Measurements from ENCODE around the gene THSD7A. TPM values are rescaled to one million over a fixed set of nuclear protein-coding genes. Genes with fewer than 3 reads are reported as not detected.

THSD7A gene
- total and polyA plus RNA-seq, 2 of the 4 experiments (the other 2 are of a cell fraction), result 0.02 to 0.18 TPM

GRCh38 chr7:11410656-11411644 lies 421.0 kb downstream of the THSD7A start:
- H3K9me1 ChIP-seq (ENCODE audit: insufficient read depth, low read length), result no peaks in the 10 kb centered on the region
- ChIA-PET POLR2A (ENCODE audit: unreplicated experiment) (no interaction called here), CTCF (no interaction called here)
- no peak overlapping the region for H3K23ac ChIP-seq (ENCODE audit: low read depth, low read length)
- dilution Hi-C loops (cut with HindIII; ENCODE audit: low sequenced_read_pairs, unreplicated experiment), result no loop called here
- in situ Hi-C loops (cut with MboI; ENCODE audit: low sequenced_read_pairs), result no loop called here
- no peak overlapping the region for H2BK120ac ChIP-seq (ENCODE audit: low read depth, low read length)
- H4K5ac ChIP-seq (ENCODE audit: low read depth, low read length), result no peak overlapping the region
- H3K4me1 ChIP-seq (ENCODE audit: control insufficient read depth, insufficient read depth, low read length), result no peaks in the 10 kb centered on the region
- intact Hi-C loops (cut with micrococcal nuclease), result no loop called here
- H3K27ac ChIP-seq (ENCODE audit: insufficient read depth, low read length), result no peak overlapping the region
- no peak overlapping the region for H2AK5ac ChIP-seq (ENCODE audit: low read depth, low read length)
- no peak overlapping the region for H4K91ac ChIP-seq (ENCODE audit: insufficient read depth, low read depth, low read length)
- H2AFZ ChIP-seq (replicated peaks; ENCODE audit: low read length, poor library complexity), result no peak overlapping the region
- no peak overlapping the region for H2AK9ac ChIP-seq (replicated peaks; ENCODE audit: low read depth, low read length, poor library complexity)
- TF ChIP-seq SMC3 (IDR thresholded peaks at IDR 0.05; ENCODE audit: low read depth, low read length) (no peak), RFX5 (IDR thresholded peaks at IDR 0.05; ENCODE audit: low read depth, low read length) (no peak), USF2 (IDR thresholded peaks at IDR 0.05; ENCODE audit: low read depth, low read length) (no peak), CTCF (conservative IDR thresholded peaks at IDR 0.05; ENCODE audit: low read depth, low read length) (no peak), MXI1 (IDR thresholded peaks at IDR 0.05; ENCODE audit: borderline replicate concordance, low read depth, low read length) (no peak), CHD1 (IDR thresholded peaks at IDR 0.05; ENCODE audit: low read depth, low read length) (no peak), BHLHE40 (IDR thresholded peaks at IDR 0.05; ENCODE audit: low read depth, low read length) (no peak), POLR2A (IDR thresholded peaks at IDR 0.05; ENCODE audit: low read depth, low read length) (no peak)
- H2BK20ac ChIP-seq (ENCODE audit: low read depth, low read length), result no peak overlapping the region
- ATAC-seq (ENCODE audit: low read depth) (no peak), DNase-seq (no peak)
- H4K20me1 ChIP-seq (ENCODE audit: insufficient read depth, low read length), result no peaks in the 10 kb centered on the region
- H3K18ac ChIP-seq (ENCODE audit: low read depth, low read length), result no peak overlapping the region
- H3K36me3 ChIP-seq (ENCODE audit: control insufficient read depth, insufficient read depth, low read length), result no peaks in the 10 kb centered on the region
- no peak overlapping the region for H2BK15ac ChIP-seq (ENCODE audit: low read depth, low read length)
- H3K9me3 ChIP-seq (ENCODE audit: control insufficient read depth, insufficient read depth, low read length), result 0 out of 2 replicates have a peak, but pooled peaks cover 2% of the 10 kb centered on the region
- H3K14ac ChIP-seq (replicated peaks; ENCODE audit: low read depth, low read length), result no peak overlapping the region
- no peak overlapping the region for H3K4ac ChIP-seq (ENCODE audit: low read depth, low read length)
- H3K79me1 ChIP-seq (ENCODE audit: low read depth in 1 of 2, low read length in 2 of 2), result no peaks in the 10 kb centered on the region
- WGBS, 2 experiments (ENCODE audit: extremely low coverage in 2 of 2, insufficient read length in 1 of 2), result no CpG with 5 or more reads among the region's 8 CpGs
- H3K27me3 ChIP-seq (ENCODE audit: control insufficient read depth, insufficient read depth, low read length), result no peaks in the 10 kb centered on the region
- H3K56ac ChIP-seq (ENCODE audit: extremely low read depth, insufficient read depth, low read length), result no peak overlapping the region
- no peak overlapping the region for H3K9ac ChIP-seq (ENCODE audit: low read depth, low read length)
- no peak overlapping the region for H4K8ac ChIP-seq (ENCODE audit: low read depth in 2 of 2, low read length in 2 of 2)
- BruUV-seq (replicated peaks), result no TSS peak
- H3K4me3 ChIP-seq (ENCODE audit: insufficient read depth, low read depth, low read length), result no peak overlapping the region
- no peak overlapping the region for H2BK5ac ChIP-seq (ENCODE audit: low read depth, low read length, poor library complexity, severe bottlenecking)
- no peak overlapping the region for H3K4me2 ChIP-seq (ENCODE audit: low read depth, low read length)

Data from IMR-90 (cell line).